Body of pancreas (tissue), 4 donors: ENCODE data around the gene LRRK1. TPM values are rescaled to one million over a fixed set of nuclear protein-coding genes. Genes with fewer than 3 reads are reported as not detected.

ENCODE experiments used
- ATAC-seq: fragments of 150-250 bp; one replicate; pipeline ENCODE4 v1.9.1; 2016
- DNase-seq, 4 donors: peaks; one replicate each; pipeline ENCODE4 v3.0.0-alpha.2; 2019
- H3K27ac ChIP-seq, 4 donors: fragments of 200-600 bp; sonication (generic); 1 replicate in 3 of 4; 2 replicates in 1 of 4; pipeline versions ENCODE4 v1.5.1 to v1.6.1; 2016 to 2019; ENCODE audit warnings: mild to moderate bottlenecking in 1 of 4, mixed read lengths in 1 of 4, moderate library complexity in 1 of 4
- H3K27me3 ChIP-seq, 2 donors: fragments of 200-600 bp; sonication (generic); one replicate each; pipeline ENCODE4 v1.6.0; 2016; ENCODE audit warnings: mild to moderate bottlenecking in 1 of 2
- H3K36me3 ChIP-seq, 2 donors: fragments of 200-600 bp; sonication (generic); replicated peaks in 1 of 2; 2 replicates each; pipeline ENCODE4 v1.5.1; 2016; ENCODE audit warnings: low read depth in 2 of 2; ENCODE audit not compliant: insufficient read depth in 1 of 2
- H3K4me1 ChIP-seq: fragments of 200-600 bp; sonication (generic); one replicate; pipeline ENCODE4 v1.6.0; 2016
- H3K4me3 ChIP-seq, 2 donors: fragments of 200-600 bp; sonication (generic); 1 replicate in 1 of 2; 2 replicates in 1 of 2; pipeline ENCODE4 v1.5.1; 2016 to 2019
- H3K9me3 ChIP-seq, 3 donors: fragments of 200-600 bp; sonication (generic); 1 replicate in 2 of 3; 2 replicates in 1 of 3; pipeline ENCODE4 v1.5.1; 2016
- POLR2A ChIP-seq, 3 donors: fragments of 450-650 bp; IDR thresholded peaks; one replicate each; pipeline ENCODE4 v1.6.1; 2016; ENCODE audit warnings: antibody characterized with exemption in 3 of 3, mild to moderate bottlenecking in 2 of 3
- WGBS, 2 donors: methylation state at CpG; one replicate each; pipeline ENCODE4 v1.1.5; 2017; 5-methylcytosine and 5-hydroxymethylcytosine counted together
- intact Hi-C: fragments of 100-400 bp; cut with DNase I; formaldehyde crosslinking; loops from one replicate; pipeline ENCODE4 v1.15.1; 2023
- total RNA-seq, 2 donors: library from RNA; depleted of rRNA; stranded (reverse); fragments of >200 nt; gene quantifications; one replicate each; pipeline ENCODE4 v1.1.0, GENCODE V29; 2016
- TF ChIP-seq, protein P1 (sequence below), 7 experiments: fragments of 450-650 bp in 4 of 7; fragments of 200-600 bp in 3 of 7; sonication (generic) in 3 of 7; IDR thresholded peaks; one replicate each; pipeline ENCODE4 v1.5.1; 2016 to 2019; ENCODE audit warnings: antibody characterized with exemption in 7 of 7

The LRRK1 gene
- total RNA-seq, 2 donors from 2014 or later = 12.2 to 14.0 TPM

DNA sequence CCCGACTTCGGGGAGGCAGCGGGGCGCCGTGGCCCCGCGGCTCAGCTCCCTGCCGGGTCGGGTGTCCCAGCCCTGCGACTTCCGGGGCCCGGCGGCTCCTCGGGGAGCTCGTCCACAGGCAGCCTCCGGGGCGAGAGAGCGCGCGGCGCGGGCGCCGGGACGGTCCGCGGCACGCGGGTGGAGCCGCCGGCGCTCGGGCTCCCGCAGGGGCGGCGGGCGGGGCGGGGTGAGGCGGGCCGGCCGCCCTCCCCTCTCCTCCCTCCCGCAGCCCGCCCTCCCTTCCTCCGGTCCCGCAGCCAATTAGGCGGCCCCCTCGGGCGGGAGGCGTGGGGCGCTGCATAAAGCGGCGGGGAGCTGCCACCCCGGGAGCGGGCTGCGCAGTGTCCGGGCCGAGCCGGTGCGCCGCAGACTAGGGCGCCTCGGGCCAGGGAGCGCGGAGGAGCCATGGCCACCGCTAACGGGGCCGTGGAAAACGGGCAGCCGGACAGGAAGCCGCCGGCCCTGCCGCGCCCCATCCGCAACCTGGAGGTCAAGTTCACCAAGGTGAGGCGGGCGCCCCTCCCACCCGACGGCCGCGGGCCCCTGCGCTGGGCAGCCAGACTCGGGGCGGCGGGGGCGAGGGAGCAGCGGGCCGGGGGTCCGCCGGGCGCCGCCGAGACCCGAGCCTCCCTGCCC is 39.6 kb upstream of the LRRK1 start, which contains the start of gene ALDH1A3:
ALDH1A3 (plus strand) TSS at position 368 of the 675 bp plus-strand sequence; CDS start at position 445, 77 bp downstream.
- H3K36me3 ChIP-seq = no peaks in the 10 kb centered on the region
- intact Hi-C loops = loop anchor here (10.0 kb wide), 1 partner anchor 165 kb away; no protein-coding TSS in a partner anchor
- ATAC-seq (peak; percentile 85), DNase-seq (peak; percentile 54 to 74 (median 65))
- TF ChIP-seq, protein P1, sequence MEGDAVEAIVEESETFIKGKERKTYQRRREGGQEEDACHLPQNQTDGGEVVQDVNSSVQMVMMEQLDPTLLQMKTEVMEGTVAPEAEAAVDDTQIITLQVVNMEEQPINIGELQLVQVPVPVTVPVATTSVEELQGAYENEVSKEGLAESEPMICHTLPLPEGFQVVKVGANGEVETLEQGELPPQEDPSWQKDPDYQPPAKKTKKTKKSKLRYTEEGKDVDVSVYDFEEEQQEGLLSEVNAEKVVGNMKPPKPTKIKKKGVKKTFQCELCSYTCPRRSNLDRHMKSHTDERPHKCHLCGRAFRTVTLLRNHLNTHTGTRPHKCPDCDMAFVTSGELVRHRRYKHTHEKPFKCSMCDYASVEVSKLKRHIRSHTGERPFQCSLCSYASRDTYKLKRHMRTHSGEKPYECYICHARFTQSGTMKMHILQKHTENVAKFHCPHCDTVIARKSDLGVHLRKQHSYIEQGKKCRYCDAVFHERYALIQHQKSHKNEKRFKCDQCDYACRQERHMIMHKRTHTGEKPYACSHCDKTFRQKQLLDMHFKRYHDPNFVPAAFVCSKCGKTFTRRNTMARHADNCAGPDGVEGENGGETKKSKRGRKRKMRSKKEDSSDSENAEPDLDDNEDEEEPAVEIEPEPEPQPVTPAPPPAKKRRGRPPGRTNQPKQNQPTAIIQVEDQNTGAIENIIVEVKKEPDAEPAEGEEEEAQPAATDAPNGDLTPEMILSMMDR (IDR thresholded peaks at IDR 0.05) = no peak
- TF ChIP-seq POLR2A (IDR thresholded peaks at IDR 0.05) = peak; percentile 49 to 60 (median 59)
- H3K9me3 ChIP-seq = no peaks in the 10 kb centered on the region
- no peaks in the 10 kb centered on the region for H3K27me3 ChIP-seq
- peak within 1 kb of the TSS in 1 of 2 donors; percentile 25 for H3K4me3 ChIP-seq
- peaks cover 17% of the 10 kb centered on the region for H3K4me1 ChIP-seq
- H3K27ac ChIP-seq = peak within 1 kb of the TSS in 3 of 4 donors; percentile 49 to 56 (median 51)
- WGBS, 2 donors = 1% methylated on average over 42 of the region's 93 CpGs; no CpG with 5 or more reads in 1 of the 2 donors

DNA sequence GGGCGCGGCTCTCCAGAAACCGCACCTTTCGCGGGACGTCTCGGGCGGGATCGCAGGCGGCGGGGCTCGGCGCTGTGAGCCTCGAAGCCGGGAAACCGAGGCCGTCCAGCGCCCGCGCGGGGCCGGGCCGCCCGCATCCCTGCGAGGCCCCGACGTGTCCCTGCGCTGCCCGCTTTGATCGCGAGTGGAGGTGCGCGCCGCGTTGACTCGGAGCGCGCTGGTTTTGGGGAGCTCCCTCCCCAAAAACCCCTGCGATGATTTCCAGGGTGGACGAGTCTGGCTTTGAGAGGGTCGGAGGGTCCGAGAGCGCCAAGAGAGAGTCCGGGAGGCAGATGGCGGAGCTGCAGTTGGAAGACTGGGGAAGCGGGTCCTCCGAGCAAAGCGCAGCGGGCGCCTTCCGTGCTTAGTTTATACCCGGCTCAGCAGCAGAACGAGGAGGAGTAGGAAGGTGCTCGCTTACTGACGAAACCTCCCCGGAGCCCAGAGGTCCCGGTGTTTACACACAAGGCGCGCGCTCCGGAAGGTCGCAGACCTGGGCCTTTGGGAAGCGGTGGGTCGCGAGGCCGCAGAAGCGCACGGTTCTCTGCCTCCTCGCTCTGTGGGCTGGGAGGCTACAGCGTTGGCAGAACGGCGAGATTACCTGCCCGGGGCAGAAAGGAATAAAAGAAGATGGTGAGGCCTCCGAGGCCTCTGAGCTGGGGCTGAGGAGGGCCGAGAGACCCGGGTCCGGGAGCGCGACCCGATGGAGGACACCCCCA is 38.8 kb upstream of the LRRK1 start:
- peak overlapping the region in 1 of 2 donors; percentile 25 for H3K4me3 ChIP-seq
- H3K9me3 ChIP-seq = no peaks in the 10 kb centered on the region
- H3K36me3 ChIP-seq = no peaks in the 10 kb centered on the region
- H3K27me3 ChIP-seq = no peaks in the 10 kb centered on the region
- 14 to 45% methylated on average over 32 to 68 of the region's 80 CpGs for WGBS, 2 donors
- ATAC-seq (peak; percentile 28), DNase-seq (no peak)
- TF ChIP-seq POLR2A (IDR thresholded peaks at IDR 0.05) = no peak
- TF ChIP-seq, protein P1 (IDR thresholded peaks at IDR 0.05) = no peak
- peak overlapping the region in 3 of 4 donors; percentile 32 to 56 (median 49) for H3K27ac ChIP-seq
- peaks cover 17% of the 10 kb centered on the region for H3K4me1 ChIP-seq
- intact Hi-C loops = no loop called here

DNA sequence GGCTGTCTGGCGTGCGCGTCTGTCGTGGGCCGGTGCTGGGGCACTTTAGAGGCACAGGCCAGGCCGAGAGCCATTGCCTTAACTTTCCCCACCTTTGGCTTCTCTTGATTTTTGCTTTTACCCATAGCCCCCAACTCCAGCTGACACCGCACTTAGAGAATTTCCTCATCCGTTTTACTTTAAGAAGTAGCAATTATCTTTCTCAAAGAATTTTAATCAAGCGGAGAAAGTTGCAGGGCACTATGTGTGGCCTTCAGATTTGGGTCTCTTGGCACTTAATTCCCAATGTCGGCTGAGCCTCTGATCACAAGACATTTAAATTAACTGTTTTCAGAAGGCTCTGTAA is 38.3 kb upstream of the LRRK1 start:
- Histone ChIP-seq H3K4me3 (no peak overlapping the region), H3K4me1 (peaks cover 17% of the 10 kb centered on the region), H3K27me3 (no peaks in the 10 kb centered on the region), H3K27ac (no peak overlapping the region), H3K9me3 (no peaks in the 10 kb centered on the region), H3K36me3 (no peaks in the 10 kb centered on the region)
- WGBS, 2 donors = 70 to 79% methylated on average over 9 to 10 of the region's 10 CpGs
- ATAC-seq = no peak
- DNase-seq = no peak
- intact Hi-C loops = no loop called here
- no peak for TF ChIP-seq POLR2A (IDR thresholded peaks at IDR 0.05)
- TF ChIP-seq, protein P1 (IDR thresholded peaks at IDR 0.05) = no peak

DNA sequence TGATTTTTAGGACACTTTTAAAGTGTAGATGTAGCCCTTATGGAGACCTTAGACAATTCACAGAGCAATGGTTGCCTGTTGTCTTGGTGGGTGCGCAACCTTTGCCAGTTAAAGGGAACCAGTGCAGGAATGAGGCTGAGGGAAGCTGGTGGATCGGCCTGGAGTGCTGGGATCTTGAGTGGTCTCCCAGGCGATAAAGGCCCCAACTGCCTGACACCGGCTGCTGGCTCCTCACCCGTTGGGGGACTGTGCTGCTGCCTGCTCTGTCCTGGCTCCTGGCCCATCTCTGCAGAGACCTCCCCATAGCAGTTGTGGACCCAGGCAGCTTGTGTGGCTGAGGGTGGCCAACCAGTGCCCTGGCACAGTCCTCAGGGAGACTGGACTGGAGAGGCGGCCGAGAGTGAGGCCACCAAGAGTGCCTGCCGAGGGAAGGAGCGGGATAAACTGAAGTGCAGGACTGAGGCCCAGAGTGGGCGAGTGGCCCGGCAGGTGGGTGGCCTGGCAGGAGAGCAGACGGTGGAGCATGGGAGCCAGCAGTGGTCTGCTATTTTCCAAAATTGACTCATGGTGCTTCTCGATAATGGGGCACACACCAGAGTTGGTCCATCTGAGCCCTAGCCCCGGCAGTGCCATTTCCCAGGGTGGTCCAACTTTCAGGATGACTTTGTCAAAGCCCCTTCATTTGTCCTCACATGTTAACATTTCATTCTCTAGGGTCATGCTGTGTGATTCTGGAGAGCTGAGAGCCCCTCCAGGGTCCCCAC is 37.4 kb upstream of the LRRK1 start:
- Histone ChIP-seq H3K27me3 (no peaks in the 10 kb centered on the region), H3K9me3 (no peaks in the 10 kb centered on the region), H3K36me3 (no peaks in the 10 kb centered on the region), H3K27ac (no peak overlapping the region), H3K4me1 (peaks cover 17% of the 10 kb centered on the region), H3K4me3 (no peak overlapping the region)
- no peak for DNase-seq
- intact Hi-C loops = no loop called here
- WGBS, 2 donors = 84 to 89% methylated on average over 14 of the region's 14 CpGs
- ATAC-seq = no peak
- TF ChIP-seq POLR2A (IDR thresholded peaks at IDR 0.05) = no peak
- TF ChIP-seq, protein P1 (IDR thresholded peaks at IDR 0.05) = no peak
